Neural cell (in vitro differentiated cells): ENCODE results near the gene PDS5B.

Experiments
- EP300 ChIP-seq: fragments of 450-650 bp; conservative IDR thresholded peaks from 2 replicates; pipeline ENCODE4 v1.6.1; 2014; ENCODE audit warnings: antibody characterized with exemption, mild to moderate bottlenecking, moderate library complexity; ENCODE audit not compliant: poor library complexity, severe bottlenecking
- EZH2 ChIP-seq: fragments of 200-600, 300-800 bp; shearing (Covaris generic), sonication (generic); IDR thresholded peaks from 2 replicates; pipeline ENCODE4 v1.6.1; 2014; ENCODE audit warnings: antibody characterized with exemption, low read length, borderline replicate concordance, mild to moderate bottlenecking; ENCODE audit not compliant: insufficient read depth, poor library complexity, severe bottlenecking
- MXI1 ChIP-seq: fragments of 450-650 bp; conservative IDR thresholded peaks from 2 replicates; pipeline ENCODE4 v1.6.1; 2014; ENCODE audit warnings: antibody characterized with exemption, mild to moderate bottlenecking; ENCODE audit not compliant: poor library complexity, severe bottlenecking
- TF ChIP-seq, protein P1 (sequence below): fragments of 450-650 bp; IDR thresholded peaks from 2 replicates; pipeline ENCODE4 v1.5.1; 2014; ENCODE audit warnings: antibody characterized with exemption, mild to moderate bottlenecking, moderate library complexity; ENCODE audit not compliant: poor library complexity, severe bottlenecking

DNA sequence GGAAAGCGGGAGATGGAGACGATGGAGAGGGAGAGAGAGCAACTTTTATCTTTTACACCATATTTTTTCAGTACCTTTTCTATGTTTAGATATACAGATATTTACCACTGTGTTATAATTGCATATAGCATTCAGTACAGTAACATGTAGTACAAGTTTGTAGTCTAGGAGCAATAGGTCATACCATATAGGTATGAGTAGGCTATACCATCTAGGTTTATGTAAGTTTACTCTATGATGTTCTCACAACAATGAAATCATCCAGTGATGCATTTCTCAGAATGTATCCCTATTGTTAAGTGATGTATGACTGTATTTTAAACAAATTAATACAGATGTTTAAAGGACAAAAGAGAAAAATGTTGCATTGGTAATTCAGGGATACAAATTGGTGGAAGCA lies 136.1 kb downstream of the PDS5B start:
- TF ChIP-seq, protein P1, sequence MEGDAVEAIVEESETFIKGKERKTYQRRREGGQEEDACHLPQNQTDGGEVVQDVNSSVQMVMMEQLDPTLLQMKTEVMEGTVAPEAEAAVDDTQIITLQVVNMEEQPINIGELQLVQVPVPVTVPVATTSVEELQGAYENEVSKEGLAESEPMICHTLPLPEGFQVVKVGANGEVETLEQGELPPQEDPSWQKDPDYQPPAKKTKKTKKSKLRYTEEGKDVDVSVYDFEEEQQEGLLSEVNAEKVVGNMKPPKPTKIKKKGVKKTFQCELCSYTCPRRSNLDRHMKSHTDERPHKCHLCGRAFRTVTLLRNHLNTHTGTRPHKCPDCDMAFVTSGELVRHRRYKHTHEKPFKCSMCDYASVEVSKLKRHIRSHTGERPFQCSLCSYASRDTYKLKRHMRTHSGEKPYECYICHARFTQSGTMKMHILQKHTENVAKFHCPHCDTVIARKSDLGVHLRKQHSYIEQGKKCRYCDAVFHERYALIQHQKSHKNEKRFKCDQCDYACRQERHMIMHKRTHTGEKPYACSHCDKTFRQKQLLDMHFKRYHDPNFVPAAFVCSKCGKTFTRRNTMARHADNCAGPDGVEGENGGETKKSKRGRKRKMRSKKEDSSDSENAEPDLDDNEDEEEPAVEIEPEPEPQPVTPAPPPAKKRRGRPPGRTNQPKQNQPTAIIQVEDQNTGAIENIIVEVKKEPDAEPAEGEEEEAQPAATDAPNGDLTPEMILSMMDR = no peak
- TF ChIP-seq EP300 = no peak
- TF ChIP-seq MXI1 = no peak
- no peak for TF ChIP-seq EZH2
